Esophagus squamous epithelium (tissue), 4 donors: Measurements from ENCODE around the gene NECTIN2.

Experiments
- CTCF ChIP-seq, 6 experiments: fragments of 450-650 bp in 4 of 6; fragments of 200-600 bp in 2 of 6; sonication (generic) in 2 of 6; IDR thresholded peaks; one replicate each; pipeline ENCODE4 v1.5.1; 2016 to 2019; ENCODE audit warnings: antibody characterized with exemption in 6 of 6, mild to moderate bottlenecking in 4 of 6, moderate library complexity in 4 of 6
- POLR2A ChIP-seq, 4 donors: fragments of 450-650 bp; IDR thresholded peaks; one replicate each; pipeline ENCODE4 v1.6.1; 2017; ENCODE audit warnings: antibody characterized with exemption in 4 of 4, mild to moderate bottlenecking in 4 of 4, moderate library complexity in 3 of 4

GRCh38 chr19:44867578-44867977 is 21.5 kb downstream of the NECTIN2 start:
- TF ChIP-seq CTCF (IDR thresholded peaks at IDR 0.05): no peak
- TF ChIP-seq POLR2A (IDR thresholded peaks at IDR 0.05): no peak
